ENCODE results near the gene CDIP1.

Gene CDIP1

DNA sequence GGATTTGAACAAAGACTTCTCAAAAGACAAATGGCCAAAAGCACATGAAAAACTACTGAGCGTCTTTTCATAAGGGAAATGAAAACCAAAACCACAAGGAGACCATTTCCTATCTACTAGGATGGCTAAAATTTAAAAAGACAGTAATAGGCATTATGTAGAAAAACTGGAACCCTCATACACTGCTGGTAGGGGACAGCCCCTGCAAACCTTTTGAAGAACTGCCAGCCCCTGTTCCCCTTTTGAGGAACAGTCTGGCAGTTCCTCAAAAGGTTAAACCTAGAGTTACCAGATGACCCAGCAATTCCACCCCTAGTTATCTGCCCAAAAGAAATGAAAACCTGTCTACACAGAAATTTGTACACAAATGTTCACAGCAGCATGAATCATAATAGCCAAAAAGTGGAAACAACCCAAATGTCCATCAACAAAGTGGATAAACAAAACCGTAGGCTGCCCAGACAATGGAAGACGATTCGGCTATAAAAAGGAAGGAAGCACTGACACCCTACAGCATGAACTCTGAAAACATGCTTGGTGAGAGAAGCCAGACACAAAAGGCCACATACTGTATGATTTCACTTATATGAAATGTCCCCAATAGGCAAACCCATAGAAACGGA lies 22.9 kb downstream of the CDIP1 start:
- DNase-seq (ENCODE audit: low read depth in 1 of 2, low spot score in 1 of 2) = peak in 1 of 2 experiments; percentile 88
- H3K27ac ChIP-seq (replicated peaks) = peak overlapping the region; percentile 68
- H3K4me3 ChIP-seq (replicated peaks; ENCODE audit: insufficient read depth, low read length) = no peak overlapping the region
- TF ChIP-seq, protein P1, sequence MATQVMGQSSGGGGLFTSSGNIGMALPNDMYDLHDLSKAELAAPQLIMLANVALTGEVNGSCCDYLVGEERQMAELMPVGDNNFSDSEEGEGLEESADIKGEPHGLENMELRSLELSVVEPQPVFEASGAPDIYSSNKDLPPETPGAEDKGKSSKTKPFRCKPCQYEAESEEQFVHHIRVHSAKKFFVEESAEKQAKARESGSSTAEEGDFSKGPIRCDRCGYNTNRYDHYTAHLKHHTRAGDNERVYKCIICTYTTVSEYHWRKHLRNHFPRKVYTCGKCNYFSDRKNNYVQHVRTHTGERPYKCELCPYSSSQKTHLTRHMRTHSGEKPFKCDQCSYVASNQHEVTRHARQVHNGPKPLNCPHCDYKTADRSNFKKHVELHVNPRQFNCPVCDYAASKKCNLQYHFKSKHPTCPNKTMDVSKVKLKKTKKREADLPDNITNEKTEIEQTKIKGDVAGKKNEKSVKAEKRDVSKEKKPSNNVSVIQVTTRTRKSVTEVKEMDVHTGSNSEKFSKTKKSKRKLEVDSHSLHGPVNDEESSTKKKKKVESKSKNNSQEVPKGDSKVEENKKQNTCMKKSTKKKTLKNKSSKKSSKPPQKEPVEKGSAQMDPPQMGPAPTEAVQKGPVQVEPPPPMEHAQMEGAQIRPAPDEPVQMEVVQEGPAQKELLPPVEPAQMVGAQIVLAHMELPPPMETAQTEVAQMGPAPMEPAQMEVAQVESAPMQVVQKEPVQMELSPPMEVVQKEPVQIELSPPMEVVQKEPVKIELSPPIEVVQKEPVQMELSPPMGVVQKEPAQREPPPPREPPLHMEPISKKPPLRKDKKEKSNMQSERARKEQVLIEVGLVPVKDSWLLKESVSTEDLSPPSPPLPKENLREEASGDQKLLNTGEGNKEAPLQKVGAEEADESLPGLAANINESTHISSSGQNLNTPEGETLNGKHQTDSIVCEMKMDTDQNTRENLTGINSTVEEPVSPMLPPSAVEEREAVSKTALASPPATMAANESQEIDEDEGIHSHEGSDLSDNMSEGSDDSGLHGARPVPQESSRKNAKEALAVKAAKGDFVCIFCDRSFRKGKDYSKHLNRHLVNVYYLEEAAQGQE (IDR thresholded peaks at IDR 0.05; ENCODE audit: insufficient replicate concordance, low read depth) = no peak
- TF ChIP-seq SPI1 (IDR thresholded peaks at IDR 0.05; ENCODE audit: borderline replicate concordance, low read depth) (peak; percentile 100), POLR2AphosphoS5 (IDR thresholded peaks at IDR 0.05; ENCODE audit: low read depth) (0 out of 2 replicates have a peak, but pooled peaks have one; percentile 42), GABPA (IDR thresholded peaks at IDR 0.05; ENCODE audit: low read depth) (no peak)
- TF ChIP-seq, protein P2, sequence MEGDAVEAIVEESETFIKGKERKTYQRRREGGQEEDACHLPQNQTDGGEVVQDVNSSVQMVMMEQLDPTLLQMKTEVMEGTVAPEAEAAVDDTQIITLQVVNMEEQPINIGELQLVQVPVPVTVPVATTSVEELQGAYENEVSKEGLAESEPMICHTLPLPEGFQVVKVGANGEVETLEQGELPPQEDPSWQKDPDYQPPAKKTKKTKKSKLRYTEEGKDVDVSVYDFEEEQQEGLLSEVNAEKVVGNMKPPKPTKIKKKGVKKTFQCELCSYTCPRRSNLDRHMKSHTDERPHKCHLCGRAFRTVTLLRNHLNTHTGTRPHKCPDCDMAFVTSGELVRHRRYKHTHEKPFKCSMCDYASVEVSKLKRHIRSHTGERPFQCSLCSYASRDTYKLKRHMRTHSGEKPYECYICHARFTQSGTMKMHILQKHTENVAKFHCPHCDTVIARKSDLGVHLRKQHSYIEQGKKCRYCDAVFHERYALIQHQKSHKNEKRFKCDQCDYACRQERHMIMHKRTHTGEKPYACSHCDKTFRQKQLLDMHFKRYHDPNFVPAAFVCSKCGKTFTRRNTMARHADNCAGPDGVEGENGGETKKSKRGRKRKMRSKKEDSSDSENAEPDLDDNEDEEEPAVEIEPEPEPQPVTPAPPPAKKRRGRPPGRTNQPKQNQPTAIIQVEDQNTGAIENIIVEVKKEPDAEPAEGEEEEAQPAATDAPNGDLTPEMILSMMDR (IDR thresholded peaks at IDR 0.05; ENCODE audit: insufficient read depth, low read length) = no peak
- no peaks in the 10 kb centered on the region for H3K27me3 ChIP-seq (ENCODE audit: insufficient read depth, poor library complexity, severe bottlenecking)

DNA sequence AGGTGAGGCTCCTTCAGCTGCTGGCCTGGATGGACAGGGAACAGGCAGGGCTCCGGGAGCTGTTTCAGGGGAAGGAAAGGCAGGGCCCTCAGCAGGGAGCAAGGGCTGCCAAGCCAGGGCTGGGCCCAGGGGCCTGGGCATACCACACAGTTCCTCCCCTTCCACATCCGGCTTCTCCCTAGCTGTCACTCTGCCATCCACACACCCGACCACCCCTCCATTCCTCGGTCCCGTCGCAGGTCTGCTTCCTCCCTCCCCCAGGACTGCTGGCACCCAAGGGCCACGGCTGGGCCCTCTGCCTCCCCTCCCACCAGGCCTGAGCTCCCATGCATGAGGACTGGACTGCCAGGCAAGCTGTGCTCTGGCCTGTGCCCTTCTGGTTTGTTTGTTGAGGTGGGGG lies 24.0 kb downstream of the CDIP1 start:
- peak overlapping the region; percentile 68 for H3K27ac ChIP-seq (replicated peaks)

DNA sequence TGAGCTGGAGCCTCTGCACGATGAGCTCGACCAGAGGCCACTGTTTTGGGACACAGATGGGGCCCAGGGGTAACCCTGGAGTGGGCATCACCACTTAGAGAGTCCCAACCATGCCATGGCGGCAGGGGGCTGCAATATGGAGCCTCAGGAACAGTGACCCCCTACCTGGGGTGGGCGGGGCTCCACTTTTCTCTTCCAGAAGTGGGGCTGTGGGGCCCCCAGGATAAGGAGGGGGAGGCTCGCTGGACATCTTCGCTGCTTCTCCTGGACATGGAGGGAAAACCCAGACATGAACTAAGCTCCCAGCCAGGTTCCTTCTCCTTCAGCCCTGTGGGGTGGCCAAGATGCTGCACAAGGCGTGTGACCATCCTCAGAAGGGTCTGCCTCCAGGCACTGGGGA lies 24.7 kb downstream of the CDIP1 start:
- Histone ChIP-seq H3K27ac (replicated peaks) (peak overlapping the region; percentile 68), H3K27me3 (ENCODE audit: insufficient read depth, poor library complexity, severe bottlenecking) (no peaks in the 10 kb centered on the region), H3K4me3 (replicated peaks; ENCODE audit: insufficient read depth, low read length) (no peak overlapping the region)
- TF ChIP-seq SPI1 (IDR thresholded peaks at IDR 0.05; ENCODE audit: borderline replicate concordance, low read depth) (no peak), GABPA (IDR thresholded peaks at IDR 0.05; ENCODE audit: low read depth) (no peak), POLR2AphosphoS5 (IDR thresholded peaks at IDR 0.05; ENCODE audit: low read depth) (no peak)
- TF ChIP-seq, protein P2 (IDR thresholded peaks at IDR 0.05; ENCODE audit: insufficient read depth, low read length) = no peak
- TF ChIP-seq, protein P1 (IDR thresholded peaks at IDR 0.05; ENCODE audit: insufficient replicate concordance, low read depth) = no peak
- no peak for DNase-seq (ENCODE audit: low read depth in 1 of 2, low spot score in 1 of 2)

More for the DNA sequence above, 24.0 kb downstream of the CDIP1 start:
- DNase-seq (ENCODE audit: low read depth in 1 of 2, low spot score in 1 of 2) = no peak
- H3K27me3 ChIP-seq (ENCODE audit: insufficient read depth, poor library complexity, severe bottlenecking) = no peaks in the 10 kb centered on the region
- H3K4me3 ChIP-seq (replicated peaks; ENCODE audit: insufficient read depth, low read length) = no peak overlapping the region
- TF ChIP-seq, protein P1 (IDR thresholded peaks at IDR 0.05; ENCODE audit: insufficient replicate concordance, low read depth) = no peak
- TF ChIP-seq POLR2AphosphoS5 (IDR thresholded peaks at IDR 0.05; ENCODE audit: low read depth) = no peak; the same call in 1 of the 2 replicates

All from HL-60 (cell line).